Right lobe of liver (tissue), 6 donors: ENCODE results near the gene SLC24A3. TPM values are rescaled to one million over a fixed set of nuclear protein-coding genes. Genes with fewer than 3 reads are reported as not detected.

Source experiments
- ATAC-seq, 4 donors: fragments of 200-7000 bp; cut with Tn5 transposase; one replicate each; pipeline ENCODE4 v1.9.1; 2020; ENCODE audit warnings: mild to moderate bottlenecking in 4 of 4, moderate library complexity in 4 of 4
- DNase-seq, 3 donors: peaks; one replicate each; pipeline ENCODE4 v3.0.0-alpha.2; 2020
- H3K27ac ChIP-seq, 3 donors: fragments of 200-600 bp; one replicate each; pipeline ENCODE4 v1.8.0; 2022
- H3K27me3 ChIP-seq, 2 donors: fragments of 200-600 bp; one replicate each; pipeline ENCODE4 v1.8.0; 2022
- H3K36me3 ChIP-seq, 4 donors: fragments of 200-600 bp; sonication (generic) in 1 of 4; one replicate each; pipeline versions ENCODE4 v1.5.1 to v1.8.0; 2017 to 2022; ENCODE audit warnings: control low read depth in 1 of 4
- H3K4me1 ChIP-seq, 4 donors: fragments of 200-600 bp; sonication (generic) in 1 of 4; one replicate each; pipeline versions ENCODE4 v1.5.1 to v1.8.0; 2017 to 2022; ENCODE audit warnings: control low read depth in 1 of 4
- H3K4me3 ChIP-seq, 3 donors: fragments of 200-600 bp; one replicate each; pipeline ENCODE4 v1.8.0; 2022
- H3K9me3 ChIP-seq, 4 donors: fragments of 200-600 bp; sonication (generic) in 1 of 4; one replicate each; pipeline versions ENCODE4 v1.5.1 to v1.8.0; 2017 to 2022; ENCODE audit warnings: control low read depth in 1 of 4
- POLR2A ChIP-seq: fragments of 450-650 bp; IDR thresholded peaks from one replicate; pipeline ENCODE4 v1.6.1; 2017; ENCODE audit warnings: antibody characterized with exemption, mild to moderate bottlenecking
- WGBS: methylation state at CpG from one replicate; pipeline ENCODE4 v1.1.6; 2018; ENCODE audit warnings: low coverage, low lambda C conversion rate; ENCODE audit not compliant: insufficient coverage; ENCODE audit errors: missing lambda C conversion rate; 5-methylcytosine and 5-hydroxymethylcytosine counted together
- intact Hi-C, 2 donors: fragments of 100-400 bp; cut with DNase I; formaldehyde crosslinking; loops; one replicate each; pipeline versions ENCODE4 v1.11.2 to v1.14.1; 2022
- total RNA-seq, 6 experiments: library from RNA; depleted of rRNA in 2 of 6; stranded (reverse); fragments of >200 nt in 2 of 6; fragmentation: NEBNext Ultra II Directional in 3 of 6; extraction: Animal tissue kit (Norgen Biotek cat#: 25700) in 3 of 6; gene quantifications; one replicate each; pipeline versions ENCODE4 v1.1.0 to v1.2.4, GENCODE V29; 2016 to 2023
- TF ChIP-seq, protein P1 (sequence below), 4 donors: fragments of 200-600 bp in 3 of 4; fragments of 450-650 bp in 1 of 4; IDR thresholded peaks; one replicate each; pipeline versions ENCODE4 v1.5.1 to v1.8.0; 2016 to 2022; ENCODE audit warnings: antibody characterized with exemption in 4 of 4, mild to moderate bottlenecking in 2 of 4
- donor health status: DM: no; HTN: yes; CAD: no.
- donor health status: DM: no; HTN: no; CAD: no.
- donor health status: DM: no; HTN: no; CAD: no.
- donor health status: DM: no; HTN: yes; CAD: no.
- donor health status: DM: no; HTN: yes; CAD: no.

Gene SLC24A3
- total RNA-seq, 6 experiments from 2014 or later: 0.06 to 0.49 (median 0.27) TPM

DNA sequence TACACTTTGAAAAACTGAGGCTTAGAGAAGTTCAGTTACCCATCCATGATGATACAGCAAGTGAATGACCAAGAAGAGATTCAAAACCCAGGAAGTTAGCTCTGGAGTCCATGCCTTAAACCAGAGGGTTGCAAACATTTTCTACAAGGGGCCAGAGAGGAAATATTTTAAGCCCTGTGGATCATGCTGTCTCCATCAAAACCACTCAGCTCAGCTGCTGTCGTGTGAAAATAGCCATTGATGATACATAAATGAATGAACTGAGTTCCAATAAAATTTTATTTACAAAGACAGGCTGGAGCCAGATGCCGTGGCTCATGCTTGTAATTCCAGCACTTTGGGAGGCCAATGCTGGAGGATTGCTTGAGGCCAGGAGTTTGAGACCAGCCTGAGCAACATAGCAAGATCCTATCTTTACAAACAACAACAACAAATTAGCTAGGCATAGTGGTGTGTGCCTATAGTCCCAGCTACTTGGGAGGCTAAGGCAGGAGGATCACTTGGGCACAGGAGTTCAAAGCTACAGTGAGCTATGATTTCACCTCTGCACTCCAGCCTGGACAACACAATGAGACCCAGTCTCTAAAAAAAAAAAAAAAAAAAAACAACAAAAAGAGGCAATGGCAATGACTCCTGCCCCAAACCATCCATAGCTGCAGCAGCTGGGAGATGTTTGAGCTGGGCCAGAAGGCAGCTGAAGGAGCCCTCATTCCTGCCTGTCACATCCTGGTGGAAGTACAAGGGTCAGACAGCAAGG lies 501.6 kb downstream of the SLC24A3 start:
- Histone ChIP-seq H3K36me3 (no peaks in the 10 kb centered on the region), H3K4me3 (no peak overlapping the region), H3K4me1 (no peaks in the 10 kb centered on the region), H3K9me3 (no peaks in the 10 kb centered on the region), H3K27me3 (no peaks in the 10 kb centered on the region), H3K27ac (no peak overlapping the region)
- TF ChIP-seq, protein P1, sequence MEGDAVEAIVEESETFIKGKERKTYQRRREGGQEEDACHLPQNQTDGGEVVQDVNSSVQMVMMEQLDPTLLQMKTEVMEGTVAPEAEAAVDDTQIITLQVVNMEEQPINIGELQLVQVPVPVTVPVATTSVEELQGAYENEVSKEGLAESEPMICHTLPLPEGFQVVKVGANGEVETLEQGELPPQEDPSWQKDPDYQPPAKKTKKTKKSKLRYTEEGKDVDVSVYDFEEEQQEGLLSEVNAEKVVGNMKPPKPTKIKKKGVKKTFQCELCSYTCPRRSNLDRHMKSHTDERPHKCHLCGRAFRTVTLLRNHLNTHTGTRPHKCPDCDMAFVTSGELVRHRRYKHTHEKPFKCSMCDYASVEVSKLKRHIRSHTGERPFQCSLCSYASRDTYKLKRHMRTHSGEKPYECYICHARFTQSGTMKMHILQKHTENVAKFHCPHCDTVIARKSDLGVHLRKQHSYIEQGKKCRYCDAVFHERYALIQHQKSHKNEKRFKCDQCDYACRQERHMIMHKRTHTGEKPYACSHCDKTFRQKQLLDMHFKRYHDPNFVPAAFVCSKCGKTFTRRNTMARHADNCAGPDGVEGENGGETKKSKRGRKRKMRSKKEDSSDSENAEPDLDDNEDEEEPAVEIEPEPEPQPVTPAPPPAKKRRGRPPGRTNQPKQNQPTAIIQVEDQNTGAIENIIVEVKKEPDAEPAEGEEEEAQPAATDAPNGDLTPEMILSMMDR (IDR thresholded peaks at IDR 0.05): no peak
- no peak for ATAC-seq
- DNase-seq: no peak
- intact Hi-C loops: no loop called here
- 64% methylated on average over 2 of the region's 2 CpGs for WGBS

DNA sequence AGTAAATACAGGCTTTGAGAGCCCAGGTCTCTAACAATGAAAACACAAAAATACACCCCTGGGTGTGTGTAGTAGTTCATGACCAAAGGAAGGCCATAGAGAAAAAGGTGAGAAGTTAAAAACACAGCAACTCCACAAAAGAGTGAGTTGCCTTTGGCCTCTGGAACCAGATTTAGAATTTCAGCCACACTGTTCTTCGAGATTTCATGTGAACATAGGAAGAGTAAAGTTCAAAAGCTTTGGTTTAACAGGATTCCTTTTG lies 502.1 kb downstream of the SLC24A3 start:
- Histone ChIP-seq H3K36me3 (no peaks in the 10 kb centered on the region), H3K9me3 (no peaks in the 10 kb centered on the region), H3K27ac (no peak overlapping the region), H3K4me1 (no peaks in the 10 kb centered on the region), H3K4me3 (no peak overlapping the region), H3K27me3 (no peaks in the 10 kb centered on the region)
- intact Hi-C loops: no loop called here
- ATAC-seq (no peak), DNase-seq (no peak)
- 43% methylated on average over 1 of the region's 1 CpG for WGBS
- TF ChIP-seq, protein P1 (IDR thresholded peaks at IDR 0.05): no peak
- TF ChIP-seq POLR2A: no peak

DNA sequence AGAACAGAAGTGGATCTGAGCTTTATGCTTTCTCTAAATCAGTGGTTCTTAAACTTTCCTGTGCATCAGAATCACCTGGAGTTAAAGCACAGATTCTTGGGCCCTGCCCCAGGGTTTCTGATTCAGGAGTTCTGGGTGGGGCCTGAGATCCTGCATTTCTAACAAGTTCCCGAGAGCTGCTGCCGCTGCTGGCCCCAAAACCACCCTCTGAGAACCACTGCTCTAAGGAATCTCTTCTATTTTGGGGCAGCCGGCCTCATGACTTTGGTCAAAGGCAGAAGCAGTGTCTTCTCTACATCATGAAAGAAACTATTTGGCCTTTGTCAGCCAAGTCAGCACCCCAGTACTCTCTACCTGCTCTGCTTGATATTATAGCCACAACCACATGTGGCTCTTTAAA lies 503.5 kb downstream of the SLC24A3 start:
- Histone ChIP-seq H3K4me1 (no peaks in the 10 kb centered on the region), H3K4me3 (no peak overlapping the region), H3K27ac (no peak overlapping the region), H3K9me3 (no peaks in the 10 kb centered on the region), H3K36me3 (no peaks in the 10 kb centered on the region), H3K27me3 (no peaks in the 10 kb centered on the region)
- ATAC-seq: no peak
- 100% methylated on average over 2 of the region's 3 CpGs for WGBS
- TF ChIP-seq POLR2A: no peak
- TF ChIP-seq, protein P1 (IDR thresholded peaks at IDR 0.05): no peak
- DNase-seq: no peak
- intact Hi-C loops: no loop called here

- Histone ChIP-seq H3K36me3 (no peaks in the 10 kb centered on the region), H3K9me3 (no peaks in the 10 kb centered on the region), H3K4me1 (no peaks in the 10 kb centered on the region), H3K4me3 (no peak overlapping the region), H3K27ac (no peak overlapping the region), H3K27me3 (no peaks in the 10 kb centered on the region)
- TF ChIP-seq, protein P1 (IDR thresholded peaks at IDR 0.05): no peak
- TF ChIP-seq POLR2A: no peak
- WGBS: 53% methylated on average over 3 of the region's 3 CpGs
- DNase-seq: no peak
- no peak for ATAC-seq
- intact Hi-C loops: no loop called here
These were observed 506.4 kb downstream of the SLC24A3 start for GRCh38 chr20:19718880-19719279.

DNA sequence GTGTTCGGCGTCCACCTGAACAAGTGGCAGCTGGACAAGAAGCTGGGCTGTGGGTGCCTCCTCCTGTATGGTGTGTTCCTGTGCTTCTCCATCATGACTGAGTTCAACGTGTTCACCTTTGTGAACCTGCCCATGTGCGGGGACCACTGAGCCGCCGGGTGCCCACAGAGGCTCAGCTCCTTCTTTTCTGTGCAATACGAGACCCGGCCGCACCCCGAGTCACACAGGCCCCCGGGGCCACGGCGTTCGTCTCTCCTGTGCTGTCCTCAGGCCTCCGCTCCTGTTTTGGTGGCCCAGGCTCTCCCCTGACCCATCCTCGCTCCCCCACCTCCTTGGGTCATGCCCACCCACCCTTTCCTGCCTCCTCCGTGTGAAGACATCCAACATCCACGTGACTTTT lies 508.5 kb downstream of the SLC24A3 start:
- H3K4me1 ChIP-seq: no peaks in the 10 kb centered on the region
- H3K27me3 ChIP-seq: no peaks in the 10 kb centered on the region
- WGBS: 78% methylated on average over 8 of the region's 18 CpGs
- intact Hi-C loops: no loop called here
- peak in 1 of 4 donors; percentile 25 for ATAC-seq
- H3K27ac ChIP-seq: no peak overlapping the region
- DNase-seq: no peak
- H3K9me3 ChIP-seq: no peaks in the 10 kb centered on the region
- no peak overlapping the region for H3K4me3 ChIP-seq
- no peaks in the 10 kb centered on the region for H3K36me3 ChIP-seq
- TF ChIP-seq POLR2A: no peak
- TF ChIP-seq, protein P1 (IDR thresholded peaks at IDR 0.05): no peak
